ENCODE results near the gene PLK5.

The PLK5 gene

GRCh38 chr19:1486720-1487575 lies 36.9 kb upstream of the PLK5 start:
- Histone ChIP-seq H3K27ac (ENCODE audit: low read depth, low read length) (no peak overlapping the region), H3K36me3 (ENCODE audit: control insufficient read depth, insufficient read depth, low read length) (no peaks in the 10 kb centered on the region), H3K27me3 (ENCODE audit: control insufficient read depth, insufficient read depth, low read length) (no peaks in the 10 kb centered on the region), H3K9ac (ENCODE audit: low read length) (no peak overlapping the region), H3K4me1 (ENCODE audit: control insufficient read depth, insufficient read depth, low read length) (no peaks in the 10 kb centered on the region), H3K4me3 (ENCODE audit: low read length) (no peak overlapping the region)

DNA sequence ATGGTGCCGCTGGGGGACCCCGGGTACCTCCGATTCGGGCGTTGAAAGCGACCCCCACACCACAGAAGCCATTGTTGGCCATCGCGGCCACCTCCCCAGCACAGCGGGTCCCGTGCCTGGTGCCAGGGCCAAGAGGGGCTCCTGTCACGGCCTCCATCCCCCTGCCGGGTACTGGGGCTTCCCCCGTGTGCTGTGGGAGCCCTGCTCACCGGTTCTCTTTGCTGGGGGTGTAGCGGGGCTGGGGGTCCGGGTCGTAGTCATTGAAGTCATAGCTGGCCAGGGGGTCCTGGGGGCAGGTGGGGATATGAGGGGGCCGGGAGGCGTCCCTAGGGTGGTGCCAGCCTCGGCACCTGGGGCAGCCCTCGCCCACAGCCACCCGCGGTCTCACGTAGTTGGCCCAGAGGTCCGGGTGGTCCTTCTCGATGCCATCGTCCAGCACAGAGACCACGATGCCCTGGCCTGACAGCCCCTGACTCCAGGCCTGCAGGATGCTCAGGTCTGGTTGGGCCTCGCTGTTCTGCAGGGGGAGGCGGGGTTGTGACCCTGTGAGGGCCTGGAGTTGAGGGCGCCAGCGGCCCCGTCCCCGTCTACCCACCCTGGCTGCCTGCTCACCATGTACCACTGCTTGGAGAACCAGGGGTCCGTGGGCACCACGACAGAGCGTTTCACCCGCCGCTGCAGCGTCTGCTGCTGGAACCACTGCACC lies 36.1 kb upstream of the PLK5 start:
- Histone ChIP-seq H3K27ac (ENCODE audit: low read depth, low read length) (no peak overlapping the region), H3K36me3 (ENCODE audit: control insufficient read depth, insufficient read depth, low read length) (no peaks in the 10 kb centered on the region), H3K9ac (ENCODE audit: low read length) (no peak overlapping the region), H3K27me3 (ENCODE audit: control insufficient read depth, insufficient read depth, low read length) (no peaks in the 10 kb centered on the region), H3K4me3 (ENCODE audit: low read length) (no peak overlapping the region), H3K4me1 (ENCODE audit: control insufficient read depth, insufficient read depth, low read length) (no peaks in the 10 kb centered on the region)

DNA sequence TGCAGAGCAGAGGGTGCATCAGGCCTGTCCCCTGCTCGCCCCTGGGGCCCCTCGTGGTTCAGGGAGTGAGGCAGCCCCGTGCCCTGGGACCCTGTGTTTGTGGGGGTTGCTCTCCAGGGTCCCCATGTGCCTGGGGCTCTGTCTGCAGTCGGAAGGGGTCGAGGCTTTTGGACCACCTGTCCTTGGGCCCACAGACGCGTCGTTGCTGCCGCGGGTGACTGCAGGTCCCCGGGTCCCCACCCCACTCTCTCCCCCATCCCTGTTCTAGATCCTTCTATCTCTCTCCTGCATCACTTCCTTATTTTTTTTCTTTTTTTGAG lies 35.6 kb upstream of the PLK5 start:
- Histone ChIP-seq H3K27me3 (ENCODE audit: control insufficient read depth, insufficient read depth, low read length) (no peaks in the 10 kb centered on the region), H3K4me3 (ENCODE audit: low read length) (no peak overlapping the region), H3K4me1 (ENCODE audit: control insufficient read depth, insufficient read depth, low read length) (no peaks in the 10 kb centered on the region), H3K36me3 (ENCODE audit: control insufficient read depth, insufficient read depth, low read length) (no peaks in the 10 kb centered on the region), H3K9ac (ENCODE audit: low read length) (no peak overlapping the region), H3K27ac (ENCODE audit: low read depth, low read length) (no peak overlapping the region)

DNA sequence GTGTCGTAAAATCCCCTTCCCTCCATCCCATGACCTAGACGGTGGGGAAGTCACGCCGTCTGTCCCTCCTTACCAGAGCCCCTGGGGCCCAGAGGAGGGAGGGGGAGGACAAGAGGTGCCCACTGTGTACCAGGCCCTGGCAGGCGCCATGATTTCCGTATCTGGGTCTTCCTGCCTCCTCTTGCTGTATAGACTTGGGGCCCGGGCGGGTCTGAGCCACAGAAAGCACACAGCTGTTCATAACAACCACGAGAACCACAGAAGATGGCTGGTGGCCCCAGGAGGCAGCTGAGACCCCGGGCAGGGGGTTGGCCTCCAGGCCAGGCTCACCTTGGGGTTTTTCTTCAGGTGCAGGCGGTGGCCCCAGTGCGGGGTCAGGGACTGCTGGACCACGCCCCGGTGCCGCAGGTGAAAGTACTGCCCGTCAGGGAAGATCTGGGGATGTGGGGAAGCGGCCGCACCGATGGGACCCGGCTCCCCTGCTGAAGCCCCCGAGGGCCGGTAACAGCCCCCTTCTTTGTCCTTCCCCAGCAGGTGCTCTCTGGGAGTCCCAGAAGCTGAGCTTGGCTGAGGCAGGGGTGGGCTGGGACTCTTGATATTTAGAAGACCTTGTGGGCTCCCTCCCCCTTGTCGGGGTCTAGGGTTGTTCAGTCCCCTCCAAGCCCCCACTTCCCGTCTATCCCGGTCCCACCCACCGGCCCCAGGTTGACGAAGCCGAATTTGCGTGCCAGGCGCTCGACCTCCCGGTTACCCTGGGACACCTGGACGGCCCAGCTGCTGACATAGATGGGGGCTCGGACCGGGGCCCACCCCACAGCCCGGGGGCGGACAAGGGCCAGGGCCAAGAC lies 34.2 kb upstream of the PLK5 start:
- H3K4me3 ChIP-seq (ENCODE audit: low read length): peak overlapping the region; percentile 83

GRCh38 chr19:1490311-1491113 lies 33.4 kb upstream of the PLK5 start, which contains the start of gene PCSK4:
Gene PCSK4 (minus strand): TSS chr19:1490350. CDS start chr19:1490346, 4 bp downstream.
- Histone ChIP-seq H3K27me3 (ENCODE audit: control insufficient read depth, insufficient read depth, low read length) (peaks cover under 1% of the 10 kb centered on the region), H3K4me3 (ENCODE audit: low read length) (peak within 1 kb of the TSS; percentile 83), H3K27ac (ENCODE audit: low read depth, low read length) (peak within 1 kb of the TSS; percentile 81), H3K36me3 (ENCODE audit: control insufficient read depth, insufficient read depth, low read length) (no peaks in the 10 kb centered on the region), H3K4me1 (ENCODE audit: control insufficient read depth, insufficient read depth, low read length) (no peaks in the 10 kb centered on the region), H3K9ac (ENCODE audit: low read length) (no peak within 1 kb of the TSS)

More for the DNA sequence above, 34.2 kb upstream of the PLK5 start:
- H3K27me3 ChIP-seq (ENCODE audit: control insufficient read depth, insufficient read depth, low read length): no peaks in the 10 kb centered on the region
- no peaks in the 10 kb centered on the region for H3K36me3 ChIP-seq (ENCODE audit: control insufficient read depth, insufficient read depth, low read length)
- H3K9ac ChIP-seq (ENCODE audit: low read length): no peak overlapping the region
- peak overlapping the region; percentile 81 for H3K27ac ChIP-seq (ENCODE audit: low read depth, low read length)
- H3K4me1 ChIP-seq (ENCODE audit: control insufficient read depth, insufficient read depth, low read length): no peaks in the 10 kb centered on the region

DNA sequence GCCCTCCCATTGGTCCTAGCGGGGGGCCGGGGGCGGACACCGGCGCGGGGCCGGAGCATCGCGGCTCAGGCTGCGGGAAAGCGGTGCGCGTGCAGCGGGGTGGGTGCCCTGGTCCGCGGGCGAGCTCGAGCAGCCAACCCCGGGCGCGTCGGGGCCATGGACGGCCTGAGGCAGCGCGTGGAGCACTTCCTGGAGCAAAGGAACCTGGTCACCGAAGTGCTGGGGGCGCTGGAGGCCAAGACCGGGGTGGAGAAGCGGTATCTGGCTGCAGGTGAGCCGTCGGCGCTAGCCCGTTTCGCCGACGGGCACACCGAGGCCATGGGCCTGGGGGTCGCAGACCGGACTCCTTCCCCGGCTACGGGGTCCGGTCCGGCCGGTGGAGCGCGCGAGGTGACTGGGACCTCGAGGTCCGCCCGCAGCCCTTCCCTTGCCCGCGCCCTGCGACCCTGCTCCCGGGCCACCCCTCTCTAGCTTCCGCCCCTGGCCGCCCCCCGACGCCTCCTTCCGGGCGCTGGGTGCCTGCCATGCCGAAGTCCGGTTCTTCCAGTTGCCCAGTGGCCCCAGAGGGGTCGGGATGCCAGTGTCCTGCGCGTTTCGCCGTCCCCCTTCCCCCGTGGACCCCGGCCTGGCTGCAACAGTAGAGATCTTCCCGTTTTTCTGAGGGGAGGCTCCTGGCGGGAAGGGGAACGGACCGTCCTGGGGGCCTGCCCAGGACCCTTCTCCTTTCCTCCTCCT lies 32.6 kb upstream of the PLK5 start, which contains the start of gene REEP6:
Gene REEP6, plus strand, starts transcription at position 68 of the 735 bp plus-strand sequence. Its CDS starts 89 bp downstream, at position 157.
- Histone ChIP-seq H3K9ac (ENCODE audit: low read length) (no peak within 1 kb of the TSS), H3K36me3 (ENCODE audit: control insufficient read depth, insufficient read depth, low read length) (no peaks in the 10 kb centered on the region), H3K4me3 (ENCODE audit: low read length) (peak within 1 kb of the TSS; percentile 83), H3K27me3 (ENCODE audit: control insufficient read depth, insufficient read depth, low read length) (peaks cover 5% of the 10 kb centered on the region), H3K27ac (ENCODE audit: low read depth, low read length) (peak within 1 kb of the TSS; percentile 81), H3K4me1 (ENCODE audit: control insufficient read depth, insufficient read depth, low read length) (no peaks in the 10 kb centered on the region)

- H3K36me3 ChIP-seq (ENCODE audit: control insufficient read depth, insufficient read depth, low read length): no peaks in the 10 kb centered on the region
- H3K9ac ChIP-seq (ENCODE audit: low read length): no peak overlapping the region
- no peak overlapping the region for H3K4me3 ChIP-seq (ENCODE audit: low read length)
- peaks cover 6% of the 10 kb centered on the region for H3K27me3 ChIP-seq (ENCODE audit: control insufficient read depth, insufficient read depth, low read length)
- H3K4me1 ChIP-seq (ENCODE audit: control insufficient read depth, insufficient read depth, low read length): no peaks in the 10 kb centered on the region
- no peak overlapping the region for H3K27ac ChIP-seq (ENCODE audit: low read depth, low read length)
These were observed 32.1 kb upstream of the PLK5 start for GRCh38 chr19:1491849-1492170.

DNA sequence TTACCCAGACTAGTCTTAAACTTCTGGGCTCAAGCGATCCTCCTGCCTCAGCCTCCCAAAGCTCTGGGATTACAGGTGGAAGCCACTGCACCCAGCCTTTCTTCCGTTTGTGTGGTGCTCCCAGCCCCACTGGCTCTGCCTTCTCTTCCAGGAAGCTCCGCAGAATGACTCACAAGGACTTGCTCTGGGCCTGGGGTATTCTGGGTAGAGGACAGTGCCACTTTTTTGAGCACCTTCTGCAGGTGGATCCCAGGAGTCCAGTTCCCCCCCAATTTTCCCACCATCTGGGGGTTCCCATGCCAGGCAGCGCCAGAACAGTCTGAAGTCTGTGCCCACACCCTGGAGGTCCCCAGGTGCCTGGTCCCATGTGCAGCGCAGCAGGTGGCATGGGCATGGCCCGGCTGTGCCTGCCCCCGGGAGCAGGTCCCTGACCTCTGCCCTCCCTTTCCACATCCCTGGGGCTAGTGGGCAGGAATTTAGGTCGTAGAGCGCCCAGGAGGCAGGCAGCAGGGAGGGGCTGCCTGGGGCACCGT lies 31.3 kb upstream of the PLK5 start:
- Histone ChIP-seq H3K27me3 (ENCODE audit: control insufficient read depth, insufficient read depth, low read length) (peaks cover 9% of the 10 kb centered on the region), H3K36me3 (ENCODE audit: control insufficient read depth, insufficient read depth, low read length) (no peaks in the 10 kb centered on the region), H3K4me1 (ENCODE audit: control insufficient read depth, insufficient read depth, low read length) (no peaks in the 10 kb centered on the region), H3K4me3 (ENCODE audit: low read length) (no peak overlapping the region), H3K27ac (ENCODE audit: low read depth, low read length) (no peak overlapping the region), H3K9ac (ENCODE audit: low read length) (no peak overlapping the region)

GRCh38 chr19:1494115-1494815 lies 29.6 kb upstream of the PLK5 start:
- peaks cover 9% of the 10 kb centered on the region for H3K27me3 ChIP-seq (ENCODE audit: control insufficient read depth, insufficient read depth, low read length)
- H3K27ac ChIP-seq (ENCODE audit: low read depth, low read length): no peak overlapping the region
- H3K4me3 ChIP-seq (ENCODE audit: low read length): no peak overlapping the region
- no peak overlapping the region for H3K9ac ChIP-seq (ENCODE audit: low read length)
- H3K4me1 ChIP-seq (ENCODE audit: control insufficient read depth, insufficient read depth, low read length): no peaks in the 10 kb centered on the region
- no peaks in the 10 kb centered on the region for H3K36me3 ChIP-seq (ENCODE audit: control insufficient read depth, insufficient read depth, low read length)

GRCh38 chr19:1495051-1495798 lies 28.7 kb upstream of the PLK5 start:
- Histone ChIP-seq H3K9ac (ENCODE audit: low read length) (no peak overlapping the region), H3K27me3 (ENCODE audit: control insufficient read depth, insufficient read depth, low read length) (peaks cover 9% of the 10 kb centered on the region), H3K36me3 (ENCODE audit: control insufficient read depth, insufficient read depth, low read length) (no peaks in the 10 kb centered on the region), H3K27ac (ENCODE audit: low read depth, low read length) (no peak overlapping the region), H3K4me1 (ENCODE audit: control insufficient read depth, insufficient read depth, low read length) (no peaks in the 10 kb centered on the region), H3K4me3 (ENCODE audit: low read length) (no peak overlapping the region)

All from rectal smooth muscle tissue (tissue), 1 donor.